Psoas muscle (tissue), 8 donors: Measurements from ENCODE around the gene ZNF710. TPM values are rescaled to one million over a fixed set of nuclear protein-coding genes. Genes with fewer than 3 reads are reported as not detected.
A peak's percentile ranks its signal among the peaks of the same experiment; 100 is the strongest.

ENCODE experiments used
- ATAC-seq, 4 donors: fragments of 200-7000 bp; cut with Tn5 transposase; one replicate each; pipeline ENCODE4 v1.9.1; 2020; ENCODE audit warnings: moderate library complexity in 3 of 4, mild to moderate bottlenecking in 2 of 4
- DNase-seq, 2 donors: peaks; one replicate each; pipeline ENCODE4 v3.0.0-alpha.2; 2020
- H3K27ac ChIP-seq: fragments of 200-600 bp; one replicate; pipeline ENCODE4 v1.8.0; 2022
- H3K27me3 ChIP-seq, 3 donors: fragments of 200-600 bp in 1 of 3; one replicate each; pipeline versions ENCODE4 v1.6.1 to v1.8.0; 2013 to 2022; ENCODE audit warnings: low read length in 2 of 3, mild to moderate bottlenecking in 2 of 3, moderate library complexity in 1 of 3; ENCODE audit not compliant: insufficient read depth in 3 of 3
- H3K36me3 ChIP-seq, 2 donors: fragments of 200-600 bp in 1 of 2; one replicate each; pipeline versions ENCODE4 v1.6.1 to v1.8.0; 2013 to 2022; ENCODE audit warnings: low read depth in 1 of 2, mild to moderate bottlenecking in 1 of 2, moderate library complexity in 1 of 2; ENCODE audit not compliant: insufficient read depth in 1 of 2
- H3K4me1 ChIP-seq: fragments of 200-600 bp; one replicate; pipeline ENCODE4 v1.8.0; 2022
- H3K4me3 ChIP-seq: fragments of 200-600 bp; one replicate; pipeline ENCODE4 v1.8.0; 2022; ENCODE audit warnings: mild to moderate bottlenecking
- H3K9me3 ChIP-seq: fragments of 200-600 bp; one replicate; pipeline ENCODE4 v1.8.0; 2022
- CTCF ChIP-seq: fragments of 200-600 bp; IDR thresholded peaks from one replicate; pipeline ENCODE4 v1.8.0; 2022; ENCODE audit warnings: antibody characterized with exemption
- WGBS, 3 donors: extraction: QIAGEN DNeasy Blood & Tissue Kit; methylation state at CpG; one replicate each; pipeline versions ENCODE4 v1.1.6 to v1.1.7; 2013; 5-methylcytosine and 5-hydroxymethylcytosine counted together
- intact Hi-C, 2 donors: fragments of 100-400 bp; cut with DNase I; formaldehyde crosslinking; loops; one replicate each; pipeline versions ENCODE4 v1.11.0 to v1.14.2; 2022
- polyA plus RNA-seq, 3 donors: library from polyadenylated mRNA; stranded (reverse); fragments of 200-250 nt; gene quantifications; one replicate each; pipeline ENCODE4 v1.2.3, GENCODE V29; 2013
- total RNA-seq, 4 donors: library from RNA; stranded (reverse); fragmentation: NEBNext Ultra II Directional in 2 of 4; extraction: Animal tissue kit (Norgen Biotek cat#: 25700) in 2 of 4; gene quantifications; one replicate each; pipeline versions ENCODE4 v1.2.1 to v1.2.4, GENCODE V29; 2021 to 2023
- donor health status: healthy with polysubstance abuse.
- donor health status: DM: no; HTN: no; CAD: no; lungs with moderate emphysema.
- donor health status: Bipolar disorder and iron deficiency.
- donor health status: healthy.
- donor health status: DM: yes; HTN: yes; CAD: no.
- donor health status: DM: no; HTN: no; CAD: no.
- donor health status: DM: no; HTN: no; CAD: no.
- donor health status: DM: yes; HTN: yes; CAD: no.

Gene ZNF710
- total and polyA plus RNA-seq, 7 donors, result 1.3 to 8.1 (median 4.5) TPM

DNA sequence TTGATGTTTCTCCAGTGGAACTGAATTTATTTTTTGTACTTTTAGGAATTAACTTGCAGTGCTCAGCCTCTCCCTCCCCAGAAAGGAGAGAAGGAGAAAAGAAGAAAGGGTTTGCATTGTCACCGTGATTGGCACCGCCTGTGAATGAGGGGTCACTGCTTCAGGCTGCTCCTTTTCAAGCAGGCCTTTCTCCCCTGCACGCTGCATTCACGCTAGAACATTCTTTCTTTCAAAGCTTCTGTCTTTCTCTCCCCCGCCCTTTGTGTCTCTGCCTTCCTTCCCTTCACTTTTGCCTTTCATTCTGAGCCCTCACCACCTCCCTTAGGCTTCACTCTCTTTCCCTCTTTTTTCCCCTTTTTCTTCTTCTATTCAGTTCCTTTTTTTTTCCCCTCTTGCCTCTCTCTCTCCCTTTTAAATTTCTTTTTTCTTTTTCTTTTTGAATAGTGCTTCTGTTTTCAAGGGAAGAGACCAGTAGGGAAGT, 42.4 kb downstream of the ZNF710 start:
- no peaks in the 10 kb centered on the region for H3K36me3 ChIP-seq
- peak overlapping the region; percentile 1 for H3K27ac ChIP-seq
- intact Hi-C loops, result no loop called here
- WGBS, 3 donors, result 92 to 94% (median 94%) methylated on average over 5 of the region's 5 CpGs
- H3K4me3 ChIP-seq, result no peak overlapping the region
- no peak for TF ChIP-seq CTCF
- ATAC-seq, result no peak
- no peaks in the 10 kb centered on the region for H3K27me3 ChIP-seq
- peaks cover 22% of the 10 kb centered on the region for H3K4me1 ChIP-seq
- H3K9me3 ChIP-seq, result no peaks in the 10 kb centered on the region
- no peak for DNase-seq

- 91 to 97% (median 95%) methylated on average over 13 to 14 of the region's 14 CpGs for WGBS, 3 donors
- TF ChIP-seq CTCF, result no peak
- no peak overlapping the region for H3K27ac ChIP-seq
- peak in 1 of 2 donors; percentile 28 for DNase-seq
- ATAC-seq, result no peak
- H3K36me3 ChIP-seq, result no peaks in the 10 kb centered on the region
- H3K9me3 ChIP-seq, result no peaks in the 10 kb centered on the region
- intact Hi-C loops, result no loop called here
- no peak overlapping the region for H3K4me3 ChIP-seq
- peaks cover 22% of the 10 kb centered on the region for H3K4me1 ChIP-seq
- no peaks in the 10 kb centered on the region for H3K27me3 ChIP-seq
Observed at GRCh38 chr15:90044191-90044590, 43.1 kb downstream of the ZNF710 start.

GRCh38 chr15:90044916-90045371, 43.8 kb downstream of the ZNF710 start:
- no peak for TF ChIP-seq CTCF
- intact Hi-C loops, result loop anchor here in 1 of 2 donors (5.0 kb wide), 1 partner anchor 38 kb away; no protein-coding TSS in a partner anchor

GRCh38 chr15:90046289-90046688, 45.2 kb downstream of the ZNF710 start:
- H3K4me1 ChIP-seq, result peaks cover 22% of the 10 kb centered on the region
- no peaks in the 10 kb centered on the region for H3K36me3 ChIP-seq
- H3K4me3 ChIP-seq, result no peak overlapping the region
- peak overlapping the region; percentile 78 for H3K27ac ChIP-seq
- DNase-seq, result peak; percentile 1 to 25
- intact Hi-C loops, result loop anchor here in 1 of 2 donors (5.0 kb wide), 1 partner anchor 39 kb away; no protein-coding TSS in a partner anchor
- no peak for ATAC-seq
- TF ChIP-seq CTCF, result no peak
- 85 to 90% (median 86%) methylated on average over 7 of the region's 7 CpGs for WGBS, 3 donors
- H3K9me3 ChIP-seq, result no peaks in the 10 kb centered on the region
- no peaks in the 10 kb centered on the region for H3K27me3 ChIP-seq

More at GRCh38 chr15:90044916-90045371, 43.8 kb downstream of the ZNF710 start:
- Histone ChIP-seq H3K27ac (no peak overlapping the region), H3K4me1 (peaks cover 22% of the 10 kb centered on the region), H3K9me3 (no peaks in the 10 kb centered on the region), H3K4me3 (no peak overlapping the region), H3K27me3 (no peaks in the 10 kb centered on the region), H3K36me3 (no peaks in the 10 kb centered on the region)
- DNase-seq (no peak), ATAC-seq (no peak)
- 95 to 98% (median 98%) methylated on average over 4 of the region's 4 CpGs for WGBS, 3 donors

- H3K4me3 ChIP-seq, result no peak overlapping the region
- peak overlapping the region; percentile 78 for H3K27ac ChIP-seq
- DNase-seq (peak; percentile 39 to 66), ATAC-seq (peak; percentile 78 to 89 (median 84))
- peaks cover 22% of the 10 kb centered on the region for H3K4me1 ChIP-seq
- no peak for TF ChIP-seq CTCF
- H3K9me3 ChIP-seq, result no peaks in the 10 kb centered on the region
- WGBS, 3 donors, result 47 to 62% (median 55%) methylated on average over 12 of the region's 12 CpGs
- intact Hi-C loops, result loop anchor here in 1 of 2 donors (5.0 kb wide), 1 partner anchor 40 kb away; no protein-coding TSS in a partner anchor
- H3K36me3 ChIP-seq, result no peaks in the 10 kb centered on the region
- H3K27me3 ChIP-seq, result no peaks in the 10 kb centered on the region
Observed at GRCh38 chr15:90046911-90047392, 45.8 kb downstream of the ZNF710 start.
